DND-41 (cell line): Measurements from ENCODE around the gene SEMA5A.

Experiments
- EZH2 ChIP-seq: IDR thresholded peaks from 3 replicates; pipeline ENCODE4 v1.6.1; 2012; ENCODE audit warnings: borderline replicate concordance, low read depth, mild to moderate bottlenecking, moderate library complexity, low read length, inconsistent platforms; ENCODE audit not compliant: severe bottlenecking
- TF ChIP-seq, protein P1 (sequence below): IDR thresholded peaks from 2 replicates; pipeline ENCODE4 v1.5.1; 2012; ENCODE audit warnings: borderline replicate concordance, low read length, moderate library complexity, mild to moderate bottlenecking; ENCODE audit not compliant: poor library complexity, severe bottlenecking; ENCODE audit errors: extremely low read depth

DNA sequence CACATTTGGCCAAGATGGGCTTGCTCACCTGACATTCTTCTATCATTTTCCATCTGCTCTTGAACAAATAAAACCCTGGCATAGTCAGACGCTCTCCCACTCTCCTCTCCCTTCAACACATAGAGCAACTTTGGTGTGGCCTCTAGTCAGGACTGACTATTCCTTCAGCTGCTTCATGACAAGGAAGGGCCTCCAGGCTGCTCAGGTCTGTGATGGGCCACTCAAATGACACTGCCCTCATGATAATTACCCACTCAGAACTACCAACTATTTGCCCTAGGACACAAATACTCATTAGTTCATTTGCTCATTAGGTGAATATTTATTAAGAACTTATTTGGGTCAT is 376.3 kb downstream of the SEMA5A start:
- TF ChIP-seq, protein P1, sequence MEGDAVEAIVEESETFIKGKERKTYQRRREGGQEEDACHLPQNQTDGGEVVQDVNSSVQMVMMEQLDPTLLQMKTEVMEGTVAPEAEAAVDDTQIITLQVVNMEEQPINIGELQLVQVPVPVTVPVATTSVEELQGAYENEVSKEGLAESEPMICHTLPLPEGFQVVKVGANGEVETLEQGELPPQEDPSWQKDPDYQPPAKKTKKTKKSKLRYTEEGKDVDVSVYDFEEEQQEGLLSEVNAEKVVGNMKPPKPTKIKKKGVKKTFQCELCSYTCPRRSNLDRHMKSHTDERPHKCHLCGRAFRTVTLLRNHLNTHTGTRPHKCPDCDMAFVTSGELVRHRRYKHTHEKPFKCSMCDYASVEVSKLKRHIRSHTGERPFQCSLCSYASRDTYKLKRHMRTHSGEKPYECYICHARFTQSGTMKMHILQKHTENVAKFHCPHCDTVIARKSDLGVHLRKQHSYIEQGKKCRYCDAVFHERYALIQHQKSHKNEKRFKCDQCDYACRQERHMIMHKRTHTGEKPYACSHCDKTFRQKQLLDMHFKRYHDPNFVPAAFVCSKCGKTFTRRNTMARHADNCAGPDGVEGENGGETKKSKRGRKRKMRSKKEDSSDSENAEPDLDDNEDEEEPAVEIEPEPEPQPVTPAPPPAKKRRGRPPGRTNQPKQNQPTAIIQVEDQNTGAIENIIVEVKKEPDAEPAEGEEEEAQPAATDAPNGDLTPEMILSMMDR, result no peak
- TF ChIP-seq EZH2, result no peak
